Endothelial cell of umbilical vein (primary cell): Measurements from ENCODE around the gene GK2. TPM values are rescaled to one million over a fixed set of nuclear protein-coding genes. Genes with fewer than 3 reads are reported as not detected.

Experiments
- BruUV-seq: library from RNA; stranded (reverse); fragments of 400-500 nt; replicated peaks from 2 replicates; lab custom pipeline; 2021; lab: Mats Ljungman, UMichigan
- CTCF ChIA-PET: fragments of 300-600, 350-600 bp; sonication (Branson Sonifier 250); formaldehyde crosslinking; loops from one replicate; lab custom pipeline; 2021; ENCODE audit warnings: antibody characterized with exemption, inconsistent platforms; lab: Charles Lee
- POLR2A ChIA-PET: fragments of 300-600, 350-600 bp; sonication (Branson Sonifier 250); formaldehyde crosslinking; loops from one replicate; lab custom pipeline; 2021; ENCODE audit warnings: antibody characterized with exemption, inconsistent platforms; lab: Charles Lee
- DNase-seq: peaks from one replicate; pipeline ENCODE4 v3.0.0-alpha.2; 2011; ENCODE audit warnings: low read depth, low spot score
- FAIRE-seq: peaks from 2 replicates; lab custom pipeline; 2011; peaks lifted over from hg19 to GRCh38; lab: Jason Lieb, UNC
- H2AFZ ChIP-seq: 2 replicates; pipeline ENCODE4 v1.6.0; 2012; ENCODE audit warnings: low read depth, low read length, control low read depth, inconsistent platforms
- H3K27ac ChIP-seq: 2 replicates; pipeline ENCODE4 v1.5.1; 2011; ENCODE audit warnings: low read depth, mild to moderate bottlenecking, control low read depth, low read length, moderate library complexity; ENCODE audit not compliant: insufficient read depth
- H3K27me3 ChIP-seq, 2 experiments: 2 replicates each; pipeline versions ENCODE4 v1.6.0 to v1.6.1; 2011; ENCODE audit warnings: low read length in 2 of 2, mixed read lengths in 1 of 2; ENCODE audit not compliant: control insufficient read depth in 2 of 2, insufficient read depth in 2 of 2
- H3K36me3 ChIP-seq, 2 experiments: 2 replicates in 1 of 2; 3 replicates in 1 of 2; pipeline ENCODE4 v1.5.1; 2011; ENCODE audit warnings: low read length in 2 of 2, mild to moderate bottlenecking in 1 of 2, moderate library complexity in 1 of 2; ENCODE audit not compliant: control insufficient read depth in 2 of 2, insufficient read depth in 2 of 2; ENCODE audit errors: extremely low read depth in 1 of 2
- H3K4me1 ChIP-seq: 3 replicates; pipeline ENCODE4 v1.5.1; 2011; ENCODE audit warnings: mild to moderate bottlenecking, low read length; ENCODE audit not compliant: control insufficient read depth, insufficient read depth; ENCODE audit errors: extremely low read depth
- H3K4me2 ChIP-seq: 2 replicates; pipeline ENCODE4 v1.6.1; 2011; ENCODE audit warnings: low read length, control low read depth, mixed read lengths; ENCODE audit not compliant: insufficient read depth
- H3K4me3 ChIP-seq, 3 experiments: fragments of 200-600 bp in 1 of 3; sonication (generic), shearing (Covaris generic) in 1 of 3; replicated peaks in 1 of 3; 2 replicates each; pipeline ENCODE4 v1.5.1; 2011 to 2016; ENCODE audit warnings: control low read depth in 3 of 3, low read length in 3 of 3, mild to moderate bottlenecking in 2 of 3, inconsistent platforms in 1 of 3, low read depth in 1 of 3, moderate library complexity in 1 of 3; ENCODE audit not compliant: insufficient read depth in 1 of 3
- H3K79me2 ChIP-seq: 2 replicates; pipeline ENCODE4 v1.6.0; 2012; ENCODE audit warnings: low read length, inconsistent platforms; ENCODE audit not compliant: control insufficient read depth, insufficient read depth
- H3K9ac ChIP-seq: replicated peaks from 2 replicates; pipeline ENCODE3; 2011; ENCODE audit warnings: low read length, control low read depth; ENCODE audit not compliant: insufficient read depth; ENCODE audit errors: extremely low read depth
- H3K9me1 ChIP-seq: replicated peaks from 3 replicates; pipeline ENCODE4 v1.6.0; 2011; ENCODE audit warnings: mild to moderate bottlenecking, low read length; ENCODE audit not compliant: control insufficient read depth, insufficient read depth; ENCODE audit errors: extremely low read depth
- H3K9me3 ChIP-seq: replicated peaks from 2 replicates; pipeline ENCODE4 v1.5.1; 2012; ENCODE audit warnings: low read length, inconsistent platforms; ENCODE audit not compliant: control insufficient read depth, insufficient read depth
- H4K20me1 ChIP-seq: replicated peaks from 2 replicates; pipeline ENCODE3; 2011; ENCODE audit warnings: mild to moderate bottlenecking, low read length; ENCODE audit not compliant: control insufficient read depth, insufficient read depth; ENCODE audit errors: extremely low read depth
- CTCF ChIP-seq, 2 donors: IDR thresholded peaks; 1 replicate in 1 of 2; 2 replicates in 1 of 2; pipeline ENCODE4 v1.5.1; 2011; ENCODE audit warnings: low read length in 2 of 2, mild to moderate bottlenecking in 2 of 2, moderate library complexity in 2 of 2, control low read depth in 1 of 2, inconsistent platforms in 1 of 2, low read depth in 1 of 2; ENCODE audit not compliant: insufficient read depth in 1 of 2; ENCODE audit errors: extremely low read depth in 1 of 2
- EZH2 ChIP-seq: IDR thresholded peaks from 2 replicates; pipeline ENCODE4 v1.6.1; 2012; ENCODE audit warnings: borderline replicate concordance, low read depth, mild to moderate bottlenecking, moderate library complexity, low read length, inconsistent platforms; ENCODE audit not compliant: severe bottlenecking
- FOS ChIP-seq: IDR thresholded peaks from 2 replicates; pipeline ENCODE4 v1.6.1; 2011; ENCODE audit warnings: mild to moderate bottlenecking, low read length, moderate library complexity, borderline replicate concordance; ENCODE audit not compliant: insufficient read depth
- GATA2 ChIP-seq: IDR thresholded peaks from 2 replicates; pipeline ENCODE4 v1.7.0; 2011; ENCODE audit warnings: low read depth, mild to moderate bottlenecking, moderate library complexity, mixed read lengths, low read length; ENCODE audit not compliant: insufficient read length, insufficient read depth
- JUN ChIP-seq: IDR thresholded peaks from 2 replicates; pipeline ENCODE4 v1.6.1; 2011; ENCODE audit warnings: borderline replicate concordance, low read depth; ENCODE audit not compliant: insufficient read length, insufficient read depth
- MYC ChIP-seq: IDR thresholded peaks from one replicate; pipeline ENCODE4 v1.6.1; 2011; ENCODE audit warnings: mild to moderate bottlenecking, low read depth, low read length
- POLR2A ChIP-seq: IDR thresholded peaks from 2 replicates; pipeline ENCODE4 v1.6.1; 2012; ENCODE audit warnings: low read depth, mild to moderate bottlenecking, control low read depth, low read length
- POLR2AphosphoS5 ChIP-seq: IDR thresholded peaks from 2 replicates; pipeline ENCODE4 v1.6.1; 2012; ENCODE audit warnings: low read depth, mild to moderate bottlenecking, control low read depth, low read length, moderate library complexity; ENCODE audit not compliant: insufficient read depth
- dilution Hi-C: fragments of 300-500 bp; cut with MboI; formaldehyde crosslinking; loops from one replicate; pipeline ENCODE4 v1.15.0; 2019; ENCODE audit warnings: low sequenced_read_pairs; ENCODE audit not compliant: extremely low pct_ligation_motif_present
- intact Hi-C: fragments of 100-400 bp; cut with micrococcal nuclease; formaldehyde crosslinking; loops from one replicate; pipeline ENCODE4 v1.10.0; 2022
- polyA plus RNA-seq, 4 experiments: library from polyadenylated mRNA; depleted of rRNA in 3 of 4; stranded (reverse) in 3 of 4; unstranded in 1 of 4; fragments of >200 nt; gene quantifications; 2 replicates each; pipeline versions ENCODE4 v1.2.1 to v1.2.3, GENCODE V29; 2011 to 2012; ENCODE audit warnings: missing spikeins in 1 of 4
- total RNA-seq: library from RNA; stranded (reverse); gene quantifications from 2 replicates; pipeline ENCODE4 v1.2.3, GENCODE V29; 2021
- TF ChIP-seq, protein P1 (sequence below): IDR thresholded peaks from 2 replicates; pipeline ENCODE4 v1.6.1; 2011; ENCODE audit not compliant: insufficient read depth, insufficient read length

Gene GK2
- total and polyA plus RNA-seq, 2 donors (not counting 3 experiments of a cell fraction or from before 2014, with no cell fraction given), result not detected

- TF ChIP-seq CTCF (IDR thresholded peaks at IDR 0.05; ENCODE audit: extremely low read depth in 1 of 2, insufficient read depth in 1 of 2, low read depth in 1 of 2, low read length in 2 of 2) (no peak), JUN (no peak), MYC (no peak), POLR2AphosphoS5 (no peak), FOS (no peak), GATA2 (no peak), POLR2A (no peak), EZH2 (no peak)
- TF ChIP-seq, protein P1, sequence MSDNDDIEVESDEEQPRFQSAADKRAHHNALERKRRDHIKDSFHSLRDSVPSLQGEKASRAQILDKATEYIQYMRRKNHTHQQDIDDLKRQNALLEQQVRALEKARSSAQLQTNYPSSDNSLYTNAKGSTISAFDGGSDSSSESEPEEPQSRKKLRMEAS, result no peak
- no peaks in the 10 kb centered on the region for H3K36me3 ChIP-seq
- no peaks in the 10 kb centered on the region for H3K79me2 ChIP-seq
- DNase-seq, result no peak
- dilution Hi-C loops (no loop called here), intact Hi-C loops (no loop called here)
- CTCF ChIA-PET, result no interaction called here
- H3K4me2 ChIP-seq, result no peak overlapping the region
- POLR2A ChIA-PET, result no interaction called here
- H3K4me1 ChIP-seq, result no peaks in the 10 kb centered on the region
- no TSS peak for BruUV-seq
- H3K27ac ChIP-seq, result no peak overlapping the region
- no peak overlapping the region for H3K9ac ChIP-seq
- no peak overlapping the region for H3K4me3 ChIP-seq
- H3K9me3 ChIP-seq, result no peaks in the 10 kb centered on the region
- no peak overlapping the region for H2AFZ ChIP-seq
- FAIRE-seq, result no peak
- no peaks in the 10 kb centered on the region for H3K27me3 ChIP-seq
- H3K9me1 ChIP-seq, result no peaks in the 10 kb centered on the region
- no peaks in the 10 kb centered on the region for H4K20me1 ChIP-seq
These were observed 3.4 kb downstream of the GK2 start for GRCh38 chr4:79404666-79405065.
